ENCODE data around the gene PCGF3.

Gene PCGF3

GRCh38 chr4:793093-793861 lies 87.6 kb downstream of the PCGF3 start:
- TF ChIP-seq FOXM1 (IDR thresholded peaks at IDR 0.05; ENCODE audit: borderline replicate concordance, low read depth) (no peak), USF1 (IDR thresholded peaks at IDR 0.05) (no peak), MAX (IDR thresholded peaks at IDR 0.05) (no peak), EGR1 (IDR thresholded peaks at IDR 0.05) (no peak), CREB1 (IDR thresholded peaks at IDR 0.05; ENCODE audit: low read depth) (no peak), REST (IDR thresholded peaks at IDR 0.05; ENCODE audit: low read depth) (no peak), TEAD4 (IDR thresholded peaks at IDR 0.05) (no peak), RAD21 (IDR thresholded peaks at IDR 0.05; ENCODE audit: low read depth) (no peak), ZBTB7A (IDR thresholded peaks at IDR 0.05; ENCODE audit: low read depth) (no peak), CEBPB (IDR thresholded peaks at IDR 0.05) (no peak), TCF12 (IDR thresholded peaks at IDR 0.05; ENCODE audit: low read depth) (no peak), YY1 (IDR thresholded peaks at IDR 0.05; ENCODE audit: low read depth) (no peak), EP300 (IDR thresholded peaks at IDR 0.05; ENCODE audit: borderline replicate concordance) (no peak), TAF1 (IDR thresholded peaks at IDR 0.05; ENCODE audit: low read depth) (no peak), NFIC (IDR thresholded peaks at IDR 0.05) (no peak)

- no peak for TF ChIP-seq CREB1 (IDR thresholded peaks at IDR 0.05; ENCODE audit: low read depth)
- no peak for TF ChIP-seq ZBTB7A (IDR thresholded peaks at IDR 0.05; ENCODE audit: low read depth)
- no peak for TF ChIP-seq EGR1 (IDR thresholded peaks at IDR 0.05)
- TF ChIP-seq FOXM1 (IDR thresholded peaks at IDR 0.05; ENCODE audit: borderline replicate concordance, low read depth), result no peak
- no peak for TF ChIP-seq CEBPB (IDR thresholded peaks at IDR 0.05)
These were observed 88.4 kb downstream of the PCGF3 start for GRCh38 chr4:793941-794621.

- no peak for TF ChIP-seq ZBTB7A (IDR thresholded peaks at IDR 0.05; ENCODE audit: low read depth)
- no peak for TF ChIP-seq USF1 (IDR thresholded peaks at IDR 0.05)
- TF ChIP-seq EGR1 (IDR thresholded peaks at IDR 0.05), result no peak
These were observed 89.5 kb downstream of the PCGF3 start for GRCh38 chr4:794900-795725.

- TF ChIP-seq ZBTB7A (IDR thresholded peaks at IDR 0.05; ENCODE audit: low read depth), result no peak
These were observed 90.1 kb downstream of the PCGF3 start for GRCh38 chr4:795726-796119.

- TF ChIP-seq TEAD4 (IDR thresholded peaks at IDR 0.05), result no peak
- no peak for TF ChIP-seq CEBPB (IDR thresholded peaks at IDR 0.05)
- TF ChIP-seq FOXM1 (IDR thresholded peaks at IDR 0.05; ENCODE audit: borderline replicate concordance, low read depth), result no peak
- TF ChIP-seq EP300 (IDR thresholded peaks at IDR 0.05; ENCODE audit: borderline replicate concordance), result no peak
- no peak for TF ChIP-seq TAF1 (IDR thresholded peaks at IDR 0.05; ENCODE audit: low read depth)
- TF ChIP-seq MAX (IDR thresholded peaks at IDR 0.05), result no peak
- TF ChIP-seq USF1 (IDR thresholded peaks at IDR 0.05), result no peak
These were observed 90.6 kb downstream of the PCGF3 start for GRCh38 chr4:796206-796605.

- TF ChIP-seq USF1 (IDR thresholded peaks at IDR 0.05) (no peak), TEAD4 (IDR thresholded peaks at IDR 0.05) (no peak), FOXM1 (IDR thresholded peaks at IDR 0.05; ENCODE audit: borderline replicate concordance, low read depth) (no peak), NFIC (IDR thresholded peaks at IDR 0.05) (no peak), EGR1 (IDR thresholded peaks at IDR 0.05) (no peak), CEBPB (IDR thresholded peaks at IDR 0.05) (no peak), CREB1 (IDR thresholded peaks at IDR 0.05; ENCODE audit: low read depth) (no peak), TAF1 (IDR thresholded peaks at IDR 0.05; ENCODE audit: low read depth) (no peak)
These were observed 91.4 kb downstream of the PCGF3 start for GRCh38 chr4:797066-797465.
